Measurements from ENCODE around the gene RPS25.

GRCh38 chr11:119025541-119025940 lies 7.4 kb upstream of the RPS25 start:
- TF ChIP-seq POLR2A (IDR thresholded peaks at IDR 0.05) (no peak), POLR2AphosphoS5 (IDR thresholded peaks at IDR 0.05) (no peak)
- TF ChIP-seq, protein P1, sequence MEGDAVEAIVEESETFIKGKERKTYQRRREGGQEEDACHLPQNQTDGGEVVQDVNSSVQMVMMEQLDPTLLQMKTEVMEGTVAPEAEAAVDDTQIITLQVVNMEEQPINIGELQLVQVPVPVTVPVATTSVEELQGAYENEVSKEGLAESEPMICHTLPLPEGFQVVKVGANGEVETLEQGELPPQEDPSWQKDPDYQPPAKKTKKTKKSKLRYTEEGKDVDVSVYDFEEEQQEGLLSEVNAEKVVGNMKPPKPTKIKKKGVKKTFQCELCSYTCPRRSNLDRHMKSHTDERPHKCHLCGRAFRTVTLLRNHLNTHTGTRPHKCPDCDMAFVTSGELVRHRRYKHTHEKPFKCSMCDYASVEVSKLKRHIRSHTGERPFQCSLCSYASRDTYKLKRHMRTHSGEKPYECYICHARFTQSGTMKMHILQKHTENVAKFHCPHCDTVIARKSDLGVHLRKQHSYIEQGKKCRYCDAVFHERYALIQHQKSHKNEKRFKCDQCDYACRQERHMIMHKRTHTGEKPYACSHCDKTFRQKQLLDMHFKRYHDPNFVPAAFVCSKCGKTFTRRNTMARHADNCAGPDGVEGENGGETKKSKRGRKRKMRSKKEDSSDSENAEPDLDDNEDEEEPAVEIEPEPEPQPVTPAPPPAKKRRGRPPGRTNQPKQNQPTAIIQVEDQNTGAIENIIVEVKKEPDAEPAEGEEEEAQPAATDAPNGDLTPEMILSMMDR (IDR thresholded peaks at IDR 0.05 in 8 of 11, conservative IDR thresholded peaks at IDR 0.05 in 3 of 11): no peak
